GM12892 (cell line): ENCODE measurements around the gene SLC7A8.

Experiments
- POLR2A ChIP-seq: IDR thresholded peaks from 2 replicates; pipeline ENCODE4 v1.6.1; 2011; ENCODE audit warnings: low read depth, low read length, control low read depth
- POLR2AphosphoS5 ChIP-seq: IDR thresholded peaks from 2 replicates; pipeline ENCODE4 v1.6.1; 2011; ENCODE audit warnings: low read depth, low read length, control low read depth

DNA sequence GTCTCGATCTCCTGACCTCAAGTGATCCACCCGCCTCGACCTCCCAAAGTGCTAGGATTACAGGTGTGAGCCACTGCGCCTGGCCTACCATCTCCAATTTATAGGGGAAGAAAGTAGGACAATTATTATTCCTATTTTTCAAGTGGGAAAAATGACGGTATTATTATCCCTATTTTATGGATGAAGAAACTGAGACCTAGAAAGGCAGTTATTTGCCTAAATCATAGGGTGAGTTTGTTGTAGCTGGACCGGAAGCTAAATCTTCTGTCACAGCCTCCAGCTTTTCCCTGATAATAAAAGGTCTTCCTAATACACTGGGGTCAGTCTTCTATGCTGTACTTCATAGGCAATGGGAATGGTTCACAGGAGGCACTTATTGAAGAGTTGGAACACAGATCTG, 13.8 kb downstream of the SLC7A8 start:
- TF ChIP-seq POLR2A = no peak
- TF ChIP-seq POLR2AphosphoS5 = no peak
